Breast epithelium (tissue), 4 donors: ENCODE data around the gene KRT26. TPM values are rescaled to one million over a fixed set of nuclear protein-coding genes. Genes with fewer than 3 reads are reported as not detected.

ENCODE experiments used
- DNase-seq, 2 donors: peaks; one replicate each; pipeline ENCODE4 v3.0.0-alpha.2; 2019; ENCODE audit warnings: low spot score in 2 of 2
- H3K27ac ChIP-seq, 2 donors: fragments of 200-600 bp; sonication (generic) in 1 of 2; one replicate each; pipeline ENCODE4 v1.5.1; 2016 to 2019; ENCODE audit warnings: mild to moderate bottlenecking in 1 of 2
- H3K27me3 ChIP-seq, 2 donors: fragments of 200-600 bp; sonication (generic) in 1 of 2; one replicate each; pipeline versions ENCODE4 v1.5.1 to v1.6.0; 2017 to 2019; ENCODE audit warnings: control low read depth in 1 of 2, mild to moderate bottlenecking in 1 of 2
- H3K36me3 ChIP-seq: fragments of 200-600 bp; one replicate; pipeline ENCODE4 v1.5.1; 2019
- H3K4me1 ChIP-seq, 2 donors: fragments of 200-600 bp; sonication (generic); one replicate each; pipeline ENCODE4 v1.5.1; 2016 to 2019; ENCODE audit warnings: control low read depth in 1 of 2
- H3K4me3 ChIP-seq, 3 donors: fragments of 200-600 bp; sonication (generic); 1 replicate in 2 of 3; 2 replicates in 1 of 3; pipeline ENCODE4 v1.5.1; 2016 to 2019; ENCODE audit warnings: mild to moderate bottlenecking in 3 of 3, moderate library complexity in 2 of 3
- H3K9me3 ChIP-seq, 2 donors: fragments of 200-600 bp; sonication (generic) in 1 of 2; one replicate each; pipeline ENCODE4 v1.5.1; 2016 to 2019; ENCODE audit warnings: control low read depth in 1 of 2
- POLR2A ChIP-seq: fragments of 450-650 bp; IDR thresholded peaks from one replicate; pipeline ENCODE4 v1.6.1; 2016; ENCODE audit warnings: antibody characterized with exemption, mild to moderate bottlenecking, moderate library complexity
- POLR2AphosphoS5 ChIP-seq, 3 donors: sonication (generic); formaldehyde crosslinking; IDR thresholded peaks; one replicate each; pipeline ENCODE4 v1.6.1; 2017; ENCODE audit warnings: antibody characterized with exemption in 3 of 3
- intact Hi-C: fragments of 100-400 bp; cut with DNase I; formaldehyde crosslinking; loops from one replicate; pipeline ENCODE4 v1.15.1; 2023; ENCODE audit warnings: low total_unique reads
- total RNA-seq, 3 donors: library from RNA; depleted of rRNA; stranded (reverse); fragments of >200 nt; gene quantifications; one replicate each; pipeline ENCODE4 v1.1.0, GENCODE V29; 2016
- TF ChIP-seq, protein P1 (sequence below), 3 donors: fragments of 450-650 bp; IDR thresholded peaks; one replicate each; pipeline ENCODE4 v1.5.1; 2016 to 2017; ENCODE audit warnings: antibody characterized with exemption in 3 of 3, mild to moderate bottlenecking in 3 of 3, moderate library complexity in 3 of 3

KRT26 gene
- total RNA-seq, 3 donors from 2014 or later, result not detected

DNA sequence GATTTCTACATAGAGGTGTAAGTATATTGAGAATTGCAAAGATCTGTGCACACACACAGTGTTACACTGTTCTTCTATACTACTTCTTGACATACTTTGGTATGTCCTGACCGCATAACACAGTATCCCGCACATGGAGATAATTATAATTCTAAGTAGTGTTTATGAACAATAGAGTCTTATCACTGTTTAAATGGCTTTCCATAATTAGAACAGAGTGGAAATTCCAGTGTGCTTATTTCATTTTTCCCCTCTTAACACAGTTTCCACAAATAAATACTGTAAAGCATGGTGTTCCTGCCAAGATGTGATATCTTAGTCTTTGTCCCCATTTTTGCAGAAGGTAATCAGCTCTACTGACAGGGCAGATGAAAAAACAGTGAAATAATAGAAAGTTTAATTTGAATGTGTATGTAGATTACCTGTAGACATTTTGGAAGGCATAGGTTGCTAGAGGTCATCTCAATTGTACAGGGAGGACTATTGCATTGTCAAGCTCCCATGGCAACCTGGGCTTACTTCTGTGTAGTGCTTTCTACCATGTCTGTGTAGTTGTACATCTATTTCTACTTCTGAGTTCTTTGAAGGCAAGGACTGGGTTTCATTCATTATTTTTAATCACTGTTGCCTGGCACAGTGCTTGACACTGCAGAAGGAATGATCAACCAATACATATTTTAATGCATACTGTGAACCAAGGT is 37.9 kb upstream of the KRT26 start:
- Histone ChIP-seq H3K36me3 (no peaks in the 10 kb centered on the region), H3K4me3 (no peak overlapping the region), H3K27ac (no peak overlapping the region), H3K27me3 (peaks cover 0 to 35% of the 10 kb centered on the region in 2 donors), H3K4me1 (no peaks in the 10 kb centered on the region), H3K9me3 (no peaks in the 10 kb centered on the region)
- DNase-seq, result no peak
- TF ChIP-seq, protein P1, sequence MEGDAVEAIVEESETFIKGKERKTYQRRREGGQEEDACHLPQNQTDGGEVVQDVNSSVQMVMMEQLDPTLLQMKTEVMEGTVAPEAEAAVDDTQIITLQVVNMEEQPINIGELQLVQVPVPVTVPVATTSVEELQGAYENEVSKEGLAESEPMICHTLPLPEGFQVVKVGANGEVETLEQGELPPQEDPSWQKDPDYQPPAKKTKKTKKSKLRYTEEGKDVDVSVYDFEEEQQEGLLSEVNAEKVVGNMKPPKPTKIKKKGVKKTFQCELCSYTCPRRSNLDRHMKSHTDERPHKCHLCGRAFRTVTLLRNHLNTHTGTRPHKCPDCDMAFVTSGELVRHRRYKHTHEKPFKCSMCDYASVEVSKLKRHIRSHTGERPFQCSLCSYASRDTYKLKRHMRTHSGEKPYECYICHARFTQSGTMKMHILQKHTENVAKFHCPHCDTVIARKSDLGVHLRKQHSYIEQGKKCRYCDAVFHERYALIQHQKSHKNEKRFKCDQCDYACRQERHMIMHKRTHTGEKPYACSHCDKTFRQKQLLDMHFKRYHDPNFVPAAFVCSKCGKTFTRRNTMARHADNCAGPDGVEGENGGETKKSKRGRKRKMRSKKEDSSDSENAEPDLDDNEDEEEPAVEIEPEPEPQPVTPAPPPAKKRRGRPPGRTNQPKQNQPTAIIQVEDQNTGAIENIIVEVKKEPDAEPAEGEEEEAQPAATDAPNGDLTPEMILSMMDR (IDR thresholded peaks at IDR 0.05), result no peak
- no peak for TF ChIP-seq POLR2A
- TF ChIP-seq POLR2AphosphoS5 (IDR thresholded peaks at IDR 0.05), result no peak
- intact Hi-C loops, result no loop called here

DNA sequence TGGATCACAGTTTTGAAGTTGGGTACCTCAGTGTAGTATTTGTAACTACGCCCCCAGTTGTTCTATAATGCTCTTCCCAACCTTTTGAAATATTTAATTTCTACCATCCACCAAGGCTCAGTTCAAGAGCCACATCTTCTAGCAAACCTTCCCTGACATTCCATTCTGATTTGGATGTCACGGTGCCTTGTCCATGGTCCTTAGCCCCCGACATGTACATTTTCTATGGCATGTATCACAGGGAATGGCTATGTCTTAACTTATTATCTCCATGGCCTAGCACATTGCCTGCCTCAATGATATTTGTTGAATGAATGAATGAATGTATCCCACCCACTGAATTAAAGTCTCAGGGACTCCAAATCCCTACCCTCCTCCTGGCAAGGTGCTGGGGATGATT is 34.1 kb upstream of the KRT26 start:
- H3K4me1 ChIP-seq, result no peaks in the 10 kb centered on the region
- no peaks in the 10 kb centered on the region for H3K36me3 ChIP-seq
- H3K9me3 ChIP-seq, result no peaks in the 10 kb centered on the region
- H3K27me3 ChIP-seq, result peaks cover 0 to 24% of the 10 kb centered on the region in 2 donors
- DNase-seq, result no peak
- TF ChIP-seq POLR2AphosphoS5 (IDR thresholded peaks at IDR 0.05), result no peak
- TF ChIP-seq POLR2A, result no peak
- TF ChIP-seq, protein P1 (IDR thresholded peaks at IDR 0.05), result no peak
- no peak overlapping the region for H3K27ac ChIP-seq
- no peak overlapping the region for H3K4me3 ChIP-seq
- intact Hi-C loops, result no loop called here

DNA sequence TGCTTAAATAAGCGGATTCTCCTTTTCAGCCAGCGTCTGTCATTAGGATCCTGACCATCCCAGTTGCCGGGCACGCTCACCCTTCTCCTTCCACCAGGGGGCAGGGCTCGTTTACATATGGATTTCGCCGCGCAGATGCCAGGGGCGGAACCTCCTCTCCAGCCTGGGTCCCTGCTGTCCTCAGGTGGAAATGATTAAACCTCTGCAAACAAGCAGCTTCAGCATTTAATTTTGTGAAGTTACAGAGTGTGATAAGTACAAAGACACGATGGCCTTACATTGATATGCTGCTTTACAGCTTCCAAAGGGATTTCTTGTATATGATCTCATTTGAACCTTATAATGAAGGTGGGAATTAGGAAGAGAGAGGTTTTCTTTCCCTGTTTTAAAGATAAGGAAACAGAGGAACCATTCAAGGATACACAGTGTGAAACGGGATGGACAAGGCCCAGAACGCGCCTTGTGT is 31.6 kb upstream of the KRT26 start:
- no peaks in the 10 kb centered on the region for H3K36me3 ChIP-seq
- intact Hi-C loops, result no loop called here
- no peak overlapping the region for H3K27ac ChIP-seq
- peaks cover 0 to 14% of the 10 kb centered on the region in 2 donors for H3K27me3 ChIP-seq
- TF ChIP-seq POLR2A, result no peak
- TF ChIP-seq, protein P1 (IDR thresholded peaks at IDR 0.05), result peak; percentile 69 to 90 (median 71)
- peak; percentile 78 to 89 for DNase-seq
- H3K9me3 ChIP-seq, result no peaks in the 10 kb centered on the region
- H3K4me1 ChIP-seq, result no peaks in the 10 kb centered on the region
- H3K4me3 ChIP-seq, result no peak overlapping the region

DNA sequence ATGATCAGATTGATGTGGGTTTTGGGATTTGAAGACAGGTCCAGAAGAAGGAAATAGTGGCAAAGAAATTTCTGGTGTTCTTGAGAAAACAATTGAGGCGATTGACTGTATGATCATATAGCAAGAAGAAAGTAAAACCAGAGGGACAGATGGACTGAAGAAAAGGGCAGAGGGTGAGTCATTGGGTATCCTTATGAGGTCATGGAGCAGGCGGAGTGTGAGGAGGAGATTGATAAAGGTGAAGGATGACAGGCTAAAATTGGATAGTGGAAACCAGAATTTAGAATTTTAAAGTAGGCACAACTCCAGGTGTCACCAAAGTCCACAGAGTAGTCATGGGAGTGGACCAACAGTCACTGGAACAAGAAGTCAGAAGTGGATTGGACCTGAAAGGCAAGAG is 29.2 kb upstream of the KRT26 start:
- Histone ChIP-seq H3K36me3 (no peaks in the 10 kb centered on the region), H3K27ac (no peak overlapping the region), H3K9me3 (no peaks in the 10 kb centered on the region), H3K27me3 (peaks cover 0 to 8% of the 10 kb centered on the region in 2 donors), H3K4me1 (no peaks in the 10 kb centered on the region), H3K4me3 (no peak overlapping the region)
- no peak for DNase-seq
- TF ChIP-seq POLR2AphosphoS5 (IDR thresholded peaks at IDR 0.05) (no peak), POLR2A (no peak)
- TF ChIP-seq, protein P1 (IDR thresholded peaks at IDR 0.05), result no peak
- intact Hi-C loops, result no loop called here

DNA sequence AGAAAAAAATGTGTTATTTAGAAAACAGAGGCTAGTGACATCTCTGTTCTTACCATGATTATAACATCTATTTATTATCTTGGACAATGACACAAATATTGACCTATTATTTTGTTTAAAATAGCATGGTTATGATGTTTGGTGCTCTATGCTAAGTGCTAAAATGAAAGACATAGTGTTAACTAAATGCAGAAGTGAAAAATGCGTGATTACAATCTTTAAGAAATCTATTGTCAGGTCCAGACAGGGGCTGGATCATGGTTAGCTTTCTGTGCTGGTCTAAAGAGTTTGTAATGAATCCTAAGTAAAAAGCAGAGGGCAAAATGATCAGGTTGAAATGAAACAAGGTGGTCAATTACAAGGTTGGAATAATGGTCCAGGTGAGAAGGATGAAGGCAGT is 28.4 kb upstream of the KRT26 start:
- Histone ChIP-seq H3K9me3 (no peaks in the 10 kb centered on the region), H3K27me3 (peaks cover 0 to 8% of the 10 kb centered on the region in 2 donors), H3K36me3 (no peaks in the 10 kb centered on the region), H3K4me1 (no peaks in the 10 kb centered on the region), H3K27ac (no peak overlapping the region), H3K4me3 (no peak overlapping the region)
- TF ChIP-seq POLR2A, result no peak
- TF ChIP-seq, protein P1 (IDR thresholded peaks at IDR 0.05), result no peak
- no peak for TF ChIP-seq POLR2AphosphoS5 (IDR thresholded peaks at IDR 0.05)
- intact Hi-C loops, result no loop called here
- no peak for DNase-seq
